MM.1S (cell line): ENCODE data around the gene R3HDM4.

Source experiments
- EZH2 ChIP-seq: fragments of 300-600 bp; sonication (generic); optimal IDR thresholded peaks from 2 replicates; pipeline ENCODE3; 2017; ENCODE audit warnings: low read depth, mild to moderate bottlenecking, antibody characterized with exemption, low read length, mixed read lengths
- EZH2phosphoT487 ChIP-seq: fragments of 300-600 bp; sonication (generic); IDR thresholded peaks from 2 replicates; pipeline ENCODE4 v1.6.1; 2018; ENCODE audit warnings: antibody characterized with exemption, low read length
- TF ChIP-seq, protein P1 (sequence below): fragments of 300-600 bp; sonication (generic); IDR thresholded peaks from 2 replicates; pipeline ENCODE4 v1.5.1; 2016; ENCODE audit warnings: antibody characterized with exemption, low read length, mixed read lengths

DNA sequence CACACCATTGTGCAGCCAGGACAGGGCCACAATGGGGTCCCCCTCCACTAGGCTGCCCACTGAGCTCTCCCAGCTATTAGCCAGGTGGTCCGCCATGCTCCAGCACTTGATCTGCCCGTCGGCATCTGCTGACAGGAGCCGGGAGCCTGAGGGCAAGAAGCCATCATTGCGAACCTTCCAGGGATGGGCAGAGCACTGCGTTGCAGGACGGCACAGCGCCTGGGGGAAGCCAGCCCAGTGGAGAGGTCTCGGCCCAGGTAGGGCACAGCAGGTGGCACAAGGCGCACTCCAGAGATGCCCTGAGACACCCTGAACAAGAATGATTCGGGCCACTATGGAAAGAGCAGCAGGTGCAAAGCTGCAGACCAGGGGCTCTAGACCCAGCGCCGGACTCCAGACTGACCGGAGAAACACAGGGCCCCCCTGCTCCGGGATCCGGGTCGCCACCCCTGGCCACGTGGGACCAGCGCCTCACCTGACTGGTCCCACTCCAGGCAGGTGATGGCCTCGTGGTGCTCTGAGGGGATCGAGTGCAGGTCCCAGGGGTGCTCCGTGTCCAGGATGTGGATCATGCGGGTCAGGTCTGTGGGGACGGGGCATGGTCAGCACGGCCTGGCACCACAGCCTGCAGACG, 23.2 kb downstream of the R3HDM4 start:
- TF ChIP-seq EZH2phosphoT487 (no peak), EZH2 (no peak)
- TF ChIP-seq, protein P1, sequence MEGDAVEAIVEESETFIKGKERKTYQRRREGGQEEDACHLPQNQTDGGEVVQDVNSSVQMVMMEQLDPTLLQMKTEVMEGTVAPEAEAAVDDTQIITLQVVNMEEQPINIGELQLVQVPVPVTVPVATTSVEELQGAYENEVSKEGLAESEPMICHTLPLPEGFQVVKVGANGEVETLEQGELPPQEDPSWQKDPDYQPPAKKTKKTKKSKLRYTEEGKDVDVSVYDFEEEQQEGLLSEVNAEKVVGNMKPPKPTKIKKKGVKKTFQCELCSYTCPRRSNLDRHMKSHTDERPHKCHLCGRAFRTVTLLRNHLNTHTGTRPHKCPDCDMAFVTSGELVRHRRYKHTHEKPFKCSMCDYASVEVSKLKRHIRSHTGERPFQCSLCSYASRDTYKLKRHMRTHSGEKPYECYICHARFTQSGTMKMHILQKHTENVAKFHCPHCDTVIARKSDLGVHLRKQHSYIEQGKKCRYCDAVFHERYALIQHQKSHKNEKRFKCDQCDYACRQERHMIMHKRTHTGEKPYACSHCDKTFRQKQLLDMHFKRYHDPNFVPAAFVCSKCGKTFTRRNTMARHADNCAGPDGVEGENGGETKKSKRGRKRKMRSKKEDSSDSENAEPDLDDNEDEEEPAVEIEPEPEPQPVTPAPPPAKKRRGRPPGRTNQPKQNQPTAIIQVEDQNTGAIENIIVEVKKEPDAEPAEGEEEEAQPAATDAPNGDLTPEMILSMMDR, result no peak
